ENCODE results near the gene FMO1. TPM values are rescaled to one million over a fixed set of nuclear protein-coding genes. Genes with fewer than 3 reads are reported as not detected.

FMO1 gene
- total and polyA plus RNA-seq, 2 of the 8 experiments (the other 6 are each of a cell fraction or from before 2014, with no cell fraction given) = 0.11 TPM; not detected in 1

GRCh38 chr1:171251952-171252300, 3.6 kb downstream of the FMO1 start:
- no peak overlapping the region for H2BK12ac ChIP-seq (ENCODE audit: low read depth, low read length)
- no peak overlapping the region for H2BK120ac ChIP-seq (replicated peaks; ENCODE audit: low read depth, low read length)
- no peak overlapping the region for H3K9ac ChIP-seq (replicated peaks in 1 of 4; ENCODE audit: extremely low read depth in 1 of 4, low read depth in 3 of 4, low read length in 3 of 4)
- H3K4me2 ChIP-seq (ENCODE audit: insufficient read depth in 1 of 2, low read depth in 2 of 2, low read length in 2 of 2) = peak overlapping the region; percentile 93 to 95
- no peak overlapping the region for H2AFZ ChIP-seq (ENCODE audit: low read length)
- H3K4ac ChIP-seq (replicated peaks; ENCODE audit: insufficient read length, low read depth, low read length) = no peak overlapping the region
- ChIA-PET CTCF (ENCODE audit: partially characterized antibody) (interaction anchor here (0.7 to 11.5 kb wide), 24 partner anchors 8 to 286 kb away, joined by 3 to 78 read pairs (median 4); partner anchors contain the start of gene FMO4), POLR2A (ENCODE audit: partially characterized antibody) (interaction anchor here (2.2 kb wide), 1 partner anchor 62 kb away, joined by 6 read pairs; the partner anchor contains the start of gene FMO4)
- H3K23ac ChIP-seq (ENCODE audit: insufficient read length) = no peak overlapping the region
- DNase-seq (ENCODE audit: low read depth in 1 of 2, low spot score in 2 of 2) = no peak
- H3K56ac ChIP-seq (replicated peaks; ENCODE audit: insufficient read length, low read depth, low read length) = no peak overlapping the region
- H2BK15ac ChIP-seq (ENCODE audit: low read length) = no peak overlapping the region
- H4K8ac ChIP-seq (ENCODE audit: extremely low read depth, insufficient read depth, low read length) = no peak overlapping the region
- no peak overlapping the region for H2BK20ac ChIP-seq (ENCODE audit: low read length)
- H3K18ac ChIP-seq (ENCODE audit: extremely low read depth, low read length) = no peak overlapping the region
- H3K23me2 ChIP-seq (ENCODE audit: low read depth, low read length) = no peaks in the 10 kb centered on the region; the same call in 1 of the 2 replicates
- TF ChIP-seq CHD1 (IDR thresholded peaks at IDR 0.05; ENCODE audit: low read depth, low read length) (no peak), SIN3A (conservative IDR thresholded peaks at IDR 0.05 in 1 of 2, IDR thresholded peaks at IDR 0.05 in 1 of 2; ENCODE audit: low read depth in 1 of 2, low read length in 2 of 2) (no peak), SIRT6 (IDR thresholded peaks at IDR 0.05; ENCODE audit: low read length) (no peak), CHD2 (IDR thresholded peaks at IDR 0.05; ENCODE audit: low read length) (no peak), TCF12 (IDR thresholded peaks at IDR 0.05; ENCODE audit: low read depth, low read length) (no peak), RBBP5 (IDR thresholded peaks at IDR 0.05; ENCODE audit: borderline replicate concordance, low read depth, low read length) (no peak), EGR1 (IDR thresholded peaks at IDR 0.05; ENCODE audit: borderline replicate concordance, low read depth, low read length) (no peak), MAFK (IDR thresholded peaks at IDR 0.05; ENCODE audit: low read depth, low read length) (no peak), HDAC6 (IDR thresholded peaks at IDR 0.05; ENCODE audit: low read depth, low read length) (no peak), FOSL1 (IDR thresholded peaks at IDR 0.05; ENCODE audit: insufficient read depth, low read depth, low read length) (no peak), SP2 (IDR thresholded peaks at IDR 0.05; ENCODE audit: low read length) (no peak), NRF1 (IDR thresholded peaks at IDR 0.05; ENCODE audit: low read depth, low read length) (no peak)
- no peaks in the 10 kb centered on the region for H4K20me1 ChIP-seq (replicated peaks in 1 of 2; ENCODE audit: control insufficient read depth in 1 of 2, insufficient read depth in 2 of 2, low read length in 2 of 2)
- no peaks in the 10 kb centered on the region for H3K36me3 ChIP-seq (ENCODE audit: control insufficient read depth in 2 of 4, insufficient read depth in 4 of 4, low read length in 3 of 4)
- peak overlapping the region; percentile 19 to 59 (median 56); a peak in 5 of 8 replicates for H3K4me3 ChIP-seq (ENCODE audit: extremely low read depth in 1 of 4, insufficient read depth in 2 of 4, low read depth in 3 of 4, low read length in 4 of 4)
- no peak overlapping the region for H2BK5ac ChIP-seq (ENCODE audit: low read depth, low read length)
- peaks cover 0 to 2% (median 0%) of the 10 kb centered on the region in 4 experiments; a peak in 3 of 7 replicates for H3K27me3 ChIP-seq (replicated peaks in 1 of 4; ENCODE audit: control insufficient read depth in 3 of 4, extremely low read depth in 1 of 4, insufficient read depth in 3 of 4, low read length in 3 of 4)
- H3K9me3 ChIP-seq (ENCODE audit: insufficient read depth in 2 of 2, low read depth in 1 of 2, low read length in 1 of 2) = no peaks in the 10 kb centered on the region
- no peak overlapping the region for H4K91ac ChIP-seq (replicated peaks; ENCODE audit: insufficient read length, low read length)
- H3K14ac ChIP-seq (ENCODE audit: insufficient read length) = no peak overlapping the region
- no peak for FAIRE-seq
- 57% methylated on average over 6 of the region's 6 CpGs; no CpG with 5 or more reads in 1 of the 2 experiments for WGBS, 2 experiments (ENCODE audit: extremely low coverage in 1 of 2, insufficient coverage in 1 of 2, insufficient read length in 1 of 2, insufficient replicate concordance in 2 of 2, low coverage in 1 of 2, low lambda C conversion rate in 2 of 2, missing lambda C conversion rate in 1 of 2)
- H3K79me1 ChIP-seq (ENCODE audit: low read depth, low read length) = no peaks in the 10 kb centered on the region
- no peak overlapping the region for H2AK5ac ChIP-seq (ENCODE audit: low read depth, low read length)
- H3K4me1 ChIP-seq (replicated peaks in 1 of 4; ENCODE audit: control insufficient read depth in 3 of 4, insufficient read depth in 4 of 4, low read length in 3 of 4) = peaks cover 3 to 12% (median 10%) of the 10 kb centered on the region in 4 experiments
- H4K5ac ChIP-seq (ENCODE audit: insufficient read length, low read depth, low read length) = no peak overlapping the region
- H3K27ac ChIP-seq (ENCODE audit: low read depth, low read length) = no peak overlapping the region
- H3K79me2 ChIP-seq (ENCODE audit: control insufficient read depth in 1 of 2, insufficient read depth in 2 of 2, low read length in 2 of 2) = no peaks in the 10 kb centered on the region

Data from H1 (cell line).